GM19023 (cell line): ENCODE results near the gene SORL1.

Source experiments
- ATAC-seq: cut with Tn5 transposase; IDR thresholded peaks from one replicate; pipeline ENCODE4 v1.9.1; 2021; ENCODE audit warnings: mild to moderate bottlenecking, moderate library complexity; ENCODE audit not compliant: unreplicated experiment

Gene SORL1

DNA sequence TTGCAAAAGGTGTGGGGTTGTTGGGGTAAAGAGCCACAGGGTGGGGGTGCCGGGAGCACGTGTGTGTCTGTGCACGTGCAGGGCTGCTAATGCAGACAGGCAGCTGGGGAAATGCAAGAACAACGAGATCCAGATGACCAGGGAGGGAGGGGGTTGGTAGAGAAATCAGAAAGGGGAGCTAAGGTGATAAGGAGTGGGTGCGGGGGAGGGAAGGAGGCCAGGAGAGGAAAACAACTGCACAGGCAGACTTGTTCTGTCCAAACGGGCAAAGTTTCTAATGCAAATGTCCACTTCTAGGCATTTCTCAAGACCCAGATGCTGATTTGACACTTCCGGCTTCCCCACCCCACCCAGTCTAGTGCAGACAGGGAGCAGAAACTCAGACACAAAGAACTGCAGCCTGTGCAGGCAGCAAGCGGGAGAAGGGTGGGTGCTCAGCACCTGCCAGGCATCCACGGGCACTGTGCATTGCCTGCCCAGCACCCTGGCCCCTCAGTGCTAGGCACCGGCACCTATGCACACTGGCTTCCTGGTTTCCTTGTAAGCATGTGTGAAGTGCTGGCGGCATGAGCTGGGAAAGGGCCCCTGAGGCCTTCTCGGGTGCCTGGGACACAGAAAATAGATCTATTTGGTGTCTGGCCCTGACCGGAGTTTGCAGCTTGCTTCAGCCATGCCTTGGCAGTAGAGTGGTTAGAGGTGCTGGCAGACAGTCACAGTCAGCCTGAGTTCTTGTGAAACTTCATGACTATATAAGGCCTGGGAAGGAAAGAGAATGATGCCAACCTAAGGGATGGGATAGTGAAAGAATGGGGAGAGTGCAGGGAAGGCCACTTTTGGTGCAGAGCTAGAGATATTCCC is 220.7 kb downstream of the SORL1 start:
- ATAC-seq = no peak

DNA sequence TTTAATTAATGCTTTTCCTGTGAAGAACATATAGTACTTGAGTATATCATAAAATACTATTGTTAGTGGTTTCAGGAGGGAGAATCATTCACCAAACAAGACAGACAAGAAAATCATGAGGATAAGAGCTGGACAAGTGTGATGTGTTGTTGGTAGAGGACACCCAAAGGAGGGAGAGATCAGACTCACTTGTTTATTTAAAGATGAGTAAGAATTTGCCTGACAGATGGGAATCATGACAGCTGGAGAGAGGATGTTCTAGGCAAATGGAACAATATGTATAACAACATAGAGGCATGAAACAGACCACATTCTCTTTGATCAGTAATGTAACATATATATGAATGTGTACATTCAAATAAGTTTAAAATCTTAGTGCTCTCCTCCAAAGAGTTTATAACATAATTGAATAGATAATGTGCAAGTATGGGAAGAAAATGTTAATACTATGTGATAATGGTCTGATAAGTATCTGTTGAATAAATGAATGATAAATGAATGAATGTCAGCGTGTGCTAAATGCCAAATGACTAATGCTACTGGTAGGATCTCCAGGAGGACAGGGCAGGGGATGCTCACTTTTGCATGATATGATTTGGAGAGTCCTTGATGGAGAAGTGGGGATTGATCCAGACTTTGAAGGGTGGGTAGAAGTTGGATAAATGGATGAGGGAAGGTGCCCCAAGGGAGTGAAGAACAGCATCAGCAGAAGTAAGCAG is 229.6 kb downstream of the SORL1 start:
- no peak for ATAC-seq
